H54 (cell line): ENCODE data around the gene TM4SF18.
"Not testable (repeated sequence)": the region's sequence is repeated elsewhere in the genome, so short reads cannot be mapped to it uniquely, and the experiment has no call there.

Source experiments
- DNase-seq: peaks from one replicate; pipeline ENCODE4 v3.0.0; 2011; ENCODE audit warnings: low spot score, mixed read lengths; ENCODE audit not compliant: insufficient read length
- FAIRE-seq: peaks from 3 replicates; lab custom pipeline; 2011; peaks lifted over from hg19 to GRCh38; lab: Jason Lieb, UNC
- POLR2A ChIP-seq: IDR thresholded peaks from 2 replicates; pipeline ENCODE4 v1.6.1; 2011; ENCODE audit warnings: low read depth, mild to moderate bottlenecking, low read length

TM4SF18 gene

GRCh38 chr3:149333176-149333859 is at the start of gene TM4SF18:
TSS of gene TM4SF18 (minus strand) at chr3:149333636. CDS start at chr3:149333382, 254 bp downstream.
- no peak for TF ChIP-seq POLR2A
- DNase-seq (no peak), FAIRE-seq (peak; percentile 91)

DNA sequence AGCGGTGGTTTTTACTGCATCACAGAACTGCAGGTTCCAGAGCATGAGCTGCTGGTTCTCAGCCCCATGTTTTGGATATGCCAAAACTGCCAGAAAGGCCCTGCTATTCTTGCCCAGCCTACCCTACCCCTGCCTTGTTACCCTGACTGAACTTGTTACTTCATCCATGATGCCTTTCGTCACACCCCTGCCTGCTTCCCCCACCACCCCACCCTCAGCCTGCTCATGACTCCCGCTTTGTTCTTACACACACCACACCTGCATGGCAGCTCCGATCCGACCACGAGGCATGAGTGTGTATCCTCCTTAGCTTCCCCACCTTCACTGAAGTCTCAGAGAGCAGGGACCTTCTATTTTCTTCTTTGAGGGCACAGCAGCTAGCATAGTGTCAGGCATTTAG is 49.1 kb upstream of the TM4SF18 start:
- FAIRE-seq: no peak
- no peak for TF ChIP-seq POLR2A
- DNase-seq: no peak

DNA sequence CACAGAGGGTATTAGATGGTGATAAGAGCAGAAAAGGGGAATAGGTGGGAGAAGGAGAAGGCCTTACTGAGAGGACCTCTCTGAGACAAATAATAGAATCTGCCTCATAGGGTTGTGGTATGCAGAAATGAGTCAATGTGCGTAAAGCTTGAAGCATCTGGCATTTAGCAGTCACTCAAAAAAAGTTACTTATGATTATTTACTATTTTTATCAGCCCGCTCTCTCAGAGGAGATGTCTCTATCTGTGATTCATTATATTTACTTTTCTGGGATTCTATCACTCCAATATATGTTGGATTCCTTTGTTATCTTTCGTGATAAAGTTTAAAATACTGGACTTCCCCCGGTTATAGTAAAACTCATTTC is 48.6 kb upstream of the TM4SF18 start:
- no peak for FAIRE-seq
- no peak for TF ChIP-seq POLR2A
- DNase-seq: peak; percentile 55

DNA sequence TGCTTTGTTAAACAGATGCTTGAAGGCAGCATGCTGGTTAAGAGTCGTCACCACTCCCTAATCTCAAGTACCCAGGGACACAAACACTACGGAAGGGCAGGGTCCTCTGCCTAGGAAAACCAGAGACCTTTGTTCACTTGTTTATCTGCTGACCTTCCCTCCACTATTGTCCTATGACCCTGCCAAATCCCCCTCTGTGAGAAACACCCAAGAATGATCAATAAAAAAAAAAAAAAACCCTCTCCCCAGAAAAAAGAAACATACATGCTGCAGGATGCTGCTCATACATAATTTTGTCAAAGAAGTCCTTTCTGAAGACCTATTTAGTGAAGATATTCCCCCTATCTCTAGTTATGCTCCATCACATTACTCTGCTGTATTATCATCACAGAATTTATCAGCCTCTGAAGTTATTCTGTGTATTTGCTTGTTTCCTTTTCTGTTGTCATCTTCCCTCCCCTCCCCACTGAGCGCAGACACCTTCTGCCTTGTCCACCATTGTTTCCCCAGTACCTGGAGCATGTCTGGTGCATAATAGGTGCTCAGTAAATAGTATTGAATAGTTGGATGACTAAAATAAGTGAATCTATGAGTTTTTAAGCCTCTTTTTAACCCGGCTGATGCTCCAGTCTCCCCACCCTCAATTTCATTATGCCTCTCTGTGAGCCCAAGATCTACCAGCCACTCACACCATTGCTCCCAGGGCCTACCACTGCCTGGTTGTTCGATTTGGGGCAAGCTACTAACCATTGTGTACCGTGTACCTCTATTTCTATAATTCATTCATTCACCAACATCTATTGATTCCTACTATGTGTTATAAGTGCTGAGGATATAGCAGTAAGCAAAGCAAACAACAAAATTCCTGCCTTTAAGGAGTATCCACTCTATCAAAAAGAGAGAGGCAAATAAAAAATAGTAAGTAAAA is 48.0 kb upstream of the TM4SF18 start:
- FAIRE-seq (no peak), DNase-seq (no peak)
- TF ChIP-seq POLR2A: no peak

DNA sequence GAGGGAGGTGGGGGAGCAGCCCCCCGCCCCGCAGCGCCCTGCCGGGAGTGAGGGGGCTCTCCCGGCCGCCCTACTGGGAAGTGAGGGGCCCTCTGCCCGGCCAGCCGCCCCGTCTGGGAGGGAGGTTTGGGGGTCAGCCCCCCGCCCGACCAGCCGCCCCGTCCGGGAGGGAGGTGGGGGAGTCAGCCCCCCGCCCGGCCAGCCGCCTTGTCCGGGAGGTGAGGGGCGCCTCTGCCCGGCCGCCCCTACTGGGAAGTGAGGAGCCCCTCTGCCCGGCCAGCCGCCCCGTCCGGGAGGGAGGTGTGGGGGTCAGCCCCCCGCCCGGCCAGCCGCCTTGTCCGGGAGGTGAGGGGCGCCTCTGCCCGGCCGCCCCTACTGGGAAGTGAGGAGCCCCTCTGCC is 46.8 kb upstream of the TM4SF18 start:
- DNase-seq, FAIRE-seq: not testable (repeated sequence)

GRCh38 chr3:149378478-149379309 is 45.3 kb upstream of the TM4SF18 start:
- TF ChIP-seq POLR2A: no peak
- FAIRE-seq: no peak
- DNase-seq: no peak

GRCh38 chr3:149377408-149378364 is 44.2 kb upstream of the TM4SF18 start, which contains the start of gene TM4SF1:
TSS of gene TM4SF1 (minus strand) at chr3:149377649. CDS start at chr3:149377547, 102 bp downstream.
- DNase-seq (peak; percentile 93), FAIRE-seq (peak; percentile 97)
- TF ChIP-seq POLR2A: peak; percentile 87

GRCh38 chr3:149376718-149377407 is 43.4 kb upstream of the TM4SF18 start:
- DNase-seq: no peak
- no peak for FAIRE-seq
- TF ChIP-seq POLR2A: no peak

- FAIRE-seq: no peak
- no peak for DNase-seq
- TF ChIP-seq POLR2A: no peak
These were observed 42.2 kb upstream of the TM4SF18 start for GRCh38 chr3:149375501-149376196.

GRCh38 chr3:149374793-149375500 is 41.5 kb upstream of the TM4SF18 start:
- FAIRE-seq (no peak), DNase-seq (no peak)
- TF ChIP-seq POLR2A: no peak

DNA sequence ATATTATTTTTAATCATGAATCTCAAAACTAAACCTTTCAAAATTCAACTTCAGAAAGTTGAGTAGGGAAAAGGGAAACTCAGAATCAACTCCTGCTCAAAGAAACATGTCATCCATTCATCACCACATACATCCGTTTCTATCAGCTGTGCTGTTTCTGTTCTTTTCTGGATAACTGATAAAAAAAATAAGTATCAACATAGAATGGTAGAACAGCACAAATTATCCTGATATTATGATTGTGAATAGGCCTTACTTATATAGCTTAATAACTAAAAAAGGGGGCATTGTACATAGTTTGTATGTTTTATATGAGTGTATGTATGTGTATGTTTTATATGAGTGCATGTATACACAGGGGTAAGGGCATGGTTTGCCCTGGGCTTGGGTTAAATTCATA is 41.0 kb upstream of the TM4SF18 start:
- no peak for TF ChIP-seq POLR2A
- DNase-seq (no peak), FAIRE-seq (no peak)
